Stimulated activated CD4-positive, alpha-beta T cell treated with anti-CD3 and anti-CD28 coated beads, Interleukin-1b, Interleukin-23, amount 100 ng/mL, for 24 hours (primary cell): ENCODE results near the gene IL6R.
"Not testable (repeated sequence)": the region's sequence is repeated elsewhere in the genome, so short reads cannot be mapped to it uniquely, and the experiment has no call there.

Experiments
- DNase-seq, 4 experiments: peaks; one replicate each; pipeline ENCODE4 v3.0.0-alpha.2; 2020; ENCODE audit warnings: low read depth in 4 of 4, low spot score in 1 of 4

IL6R gene

DNA sequence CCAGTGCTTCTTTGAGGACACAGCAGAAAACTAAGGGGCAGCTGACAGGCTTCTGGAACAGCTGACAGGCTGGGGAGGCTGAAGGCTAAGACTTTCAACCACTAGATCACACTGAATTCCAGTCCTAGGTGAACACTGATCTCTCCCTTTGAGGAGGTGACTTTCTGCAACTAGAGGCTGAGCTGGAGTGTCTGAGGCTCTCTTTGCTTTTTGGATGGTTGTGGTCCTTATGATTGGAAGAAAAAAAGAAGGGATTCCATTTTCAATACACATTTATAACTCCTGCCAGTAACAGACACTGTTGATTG lies 1.4 kb downstream of the IL6R start:
- no peak for DNase-seq

DNA sequence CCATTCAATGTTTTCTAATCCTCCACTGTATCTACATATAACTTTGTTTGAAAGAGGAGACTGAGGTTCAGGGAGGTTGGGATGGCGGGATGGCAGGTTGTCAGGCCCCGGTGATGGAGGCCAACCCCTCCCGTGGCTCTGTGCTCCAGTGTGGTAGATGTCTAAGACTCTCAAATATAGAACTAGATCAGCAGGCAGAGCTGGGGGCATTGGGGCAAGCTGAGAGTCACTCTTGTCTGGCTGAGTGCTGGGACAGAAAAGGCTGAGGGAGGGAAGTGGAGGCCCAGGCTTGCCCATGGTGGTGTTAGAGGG lies 1.7 kb downstream of the IL6R start:
- no peak for DNase-seq

DNA sequence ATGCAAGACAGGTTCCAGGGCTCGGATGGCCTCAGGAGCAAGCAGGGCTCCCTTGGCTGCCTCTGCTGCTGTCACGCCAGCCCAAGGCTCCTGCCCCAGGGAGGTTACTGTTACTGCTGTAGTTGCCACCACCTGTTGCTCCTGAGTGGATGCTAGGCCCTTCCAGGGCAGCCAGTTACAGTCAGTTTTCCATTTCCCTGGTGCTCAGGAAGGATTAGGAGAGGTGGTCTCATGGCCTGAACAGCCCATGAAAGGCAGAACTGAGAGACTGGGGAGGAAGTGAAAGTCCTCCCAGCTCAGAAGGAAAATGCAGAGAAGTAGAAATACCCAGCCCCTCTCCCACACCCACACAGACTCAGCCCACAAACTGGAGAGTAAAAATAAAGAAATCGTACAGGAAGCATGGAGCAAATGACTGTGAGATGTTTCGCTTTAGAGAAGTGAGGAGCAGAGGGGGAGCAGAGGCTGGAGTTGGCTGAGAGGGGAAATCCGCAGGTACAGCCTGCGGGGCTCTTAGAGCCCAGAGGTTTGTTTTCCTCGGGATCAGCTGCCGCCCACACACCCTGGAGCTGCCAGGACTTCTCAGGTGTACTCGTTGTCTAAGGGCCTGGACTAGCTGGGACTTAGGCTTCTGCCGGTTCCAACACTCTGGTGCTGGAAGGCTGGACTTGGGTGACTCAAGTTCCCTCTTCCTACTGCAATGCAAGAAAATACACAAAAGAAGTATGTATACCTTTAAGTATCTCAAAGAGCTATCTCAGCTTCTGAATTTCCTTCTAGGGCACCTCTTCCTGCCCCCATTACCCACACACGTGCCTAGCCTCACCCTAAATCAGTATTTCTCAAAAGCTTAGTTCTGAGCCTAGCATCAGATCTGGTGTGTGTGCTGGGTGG lies 2.3 kb downstream of the IL6R start:
- peak in 2 of 4 experiments; percentile 43 to 63 for DNase-seq

DNA sequence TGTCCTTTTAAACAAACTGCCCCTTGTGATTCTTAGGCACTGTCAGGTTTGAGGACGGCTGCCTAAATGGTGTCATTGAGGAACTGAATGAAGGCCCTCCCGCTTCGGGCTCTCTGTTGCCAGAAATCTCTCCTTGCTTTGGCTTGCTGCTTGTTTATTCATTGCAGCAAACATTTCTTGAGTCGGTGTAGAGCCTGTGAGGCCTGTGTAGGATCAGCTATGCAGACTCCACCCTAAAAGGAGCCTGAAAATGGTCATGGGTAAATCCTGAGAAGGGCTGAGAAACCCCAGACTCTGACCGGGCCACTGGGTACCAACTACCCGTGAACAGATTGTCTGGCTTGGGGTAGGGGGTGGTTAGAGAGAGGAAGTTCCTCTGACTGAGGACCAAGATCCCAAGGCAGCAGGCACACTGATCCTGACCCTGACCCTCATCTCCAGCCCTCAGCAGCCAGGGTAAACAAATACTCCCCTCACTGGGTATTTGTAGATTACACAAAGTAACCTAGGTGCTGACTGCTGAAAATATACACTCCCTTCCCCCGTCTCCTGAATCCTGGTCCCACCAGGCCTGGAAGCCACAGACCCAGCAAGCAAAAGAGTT lies 3.1 kb downstream of the IL6R start:
- DNase-seq, result no peak

DNA sequence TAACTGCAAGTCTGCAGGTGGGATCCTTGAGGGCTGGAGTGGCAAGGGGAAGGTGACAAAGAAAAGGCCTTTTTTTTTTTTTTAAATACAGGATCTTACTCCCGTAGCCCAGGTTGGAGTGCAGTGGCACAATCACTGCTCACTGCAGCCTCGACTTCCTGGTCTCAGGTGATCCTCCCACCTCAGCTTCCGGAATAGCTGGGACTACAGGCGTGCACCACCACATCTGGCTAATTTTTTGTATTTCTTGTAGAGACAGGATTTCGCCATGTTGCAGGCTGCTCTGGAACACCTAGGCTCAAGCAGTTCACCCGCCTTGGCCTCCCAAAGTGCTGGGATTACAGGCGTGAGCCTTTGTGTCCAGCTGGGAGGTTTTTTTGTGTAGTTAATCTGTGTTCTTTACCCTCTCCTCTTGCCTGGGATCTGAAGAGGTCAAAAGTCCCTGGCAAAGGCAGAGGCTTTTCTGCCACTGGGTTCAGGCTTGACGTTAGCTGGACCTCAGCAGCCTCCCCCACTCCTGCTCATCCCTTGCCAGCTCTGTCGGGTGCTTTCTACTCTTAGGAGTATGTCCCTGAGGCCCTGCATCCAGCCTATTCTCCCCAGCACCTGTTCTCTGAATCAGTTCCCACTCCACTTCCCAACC lies 5.2 kb downstream of the IL6R start:
- no peak for DNase-seq

DNA sequence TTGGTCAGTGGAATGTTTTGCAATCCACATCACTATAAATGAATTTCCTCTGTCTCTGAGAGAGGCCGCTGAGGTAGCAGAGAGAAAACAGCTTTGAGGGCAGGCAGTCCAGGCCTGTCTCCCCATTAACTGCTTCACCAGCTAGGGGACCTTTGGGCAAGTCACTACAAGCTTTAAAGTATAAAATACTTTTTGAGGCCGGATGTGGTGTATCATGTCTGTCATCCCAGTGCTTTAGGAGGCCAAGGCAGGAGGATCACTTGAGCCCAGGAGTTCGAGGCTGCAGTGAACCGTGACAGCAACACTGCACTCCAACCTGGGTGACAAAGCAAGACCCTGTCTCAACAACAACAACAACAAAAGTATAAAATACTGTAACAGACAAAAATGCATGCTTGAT lies 6.4 kb downstream of the IL6R start:
- DNase-seq, result no peak

DNA sequence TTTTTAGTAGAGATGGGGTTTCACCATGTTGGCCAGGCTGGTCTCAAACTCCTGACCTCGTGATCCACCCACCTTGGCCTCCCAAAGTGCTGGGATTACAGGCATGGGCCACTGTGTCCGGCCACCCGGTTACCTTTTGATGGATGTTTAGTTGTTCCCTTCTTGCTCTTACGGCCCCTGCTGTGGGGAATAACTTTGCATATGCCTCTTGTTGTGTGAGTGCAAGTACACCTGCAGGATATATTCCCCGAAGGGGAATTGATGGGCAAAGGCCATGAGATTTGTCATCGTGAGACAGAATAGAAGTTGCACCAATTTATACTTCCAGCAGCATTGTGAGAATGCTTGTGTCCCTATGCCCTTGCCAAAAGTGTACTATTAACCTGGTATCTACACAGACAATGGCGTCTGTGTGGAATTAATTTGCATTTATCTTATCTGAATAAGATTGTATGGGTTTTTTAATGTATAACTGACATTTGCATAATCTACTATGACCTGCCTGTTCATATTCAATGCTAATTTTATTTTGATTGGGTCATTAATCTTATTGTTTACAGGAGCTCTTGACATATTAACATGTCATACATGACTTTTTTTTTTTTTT lies 8.1 kb downstream of the IL6R start:
- no peak for DNase-seq

DNA sequence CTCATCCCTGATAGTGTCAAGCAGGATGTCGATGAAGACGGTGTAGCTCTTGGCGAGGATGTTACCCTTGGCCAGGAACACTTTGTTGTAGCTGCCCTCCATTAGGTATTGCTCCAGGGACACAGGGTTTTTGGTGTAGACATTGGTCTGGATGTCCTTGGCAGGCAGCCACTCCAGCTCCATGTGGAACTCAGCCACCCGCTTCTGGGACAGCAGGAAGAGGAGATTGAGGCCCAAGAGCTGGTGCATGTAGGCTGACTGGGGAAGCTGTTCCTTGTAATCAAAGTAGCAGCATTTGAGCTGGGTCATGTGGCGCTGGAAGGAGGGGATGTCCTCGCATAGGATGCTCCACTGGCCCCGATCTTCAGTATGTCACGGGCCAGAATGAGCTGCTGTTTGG lies 9.5 kb downstream of the IL6R start:
- DNase-seq, result no peak

DNA sequence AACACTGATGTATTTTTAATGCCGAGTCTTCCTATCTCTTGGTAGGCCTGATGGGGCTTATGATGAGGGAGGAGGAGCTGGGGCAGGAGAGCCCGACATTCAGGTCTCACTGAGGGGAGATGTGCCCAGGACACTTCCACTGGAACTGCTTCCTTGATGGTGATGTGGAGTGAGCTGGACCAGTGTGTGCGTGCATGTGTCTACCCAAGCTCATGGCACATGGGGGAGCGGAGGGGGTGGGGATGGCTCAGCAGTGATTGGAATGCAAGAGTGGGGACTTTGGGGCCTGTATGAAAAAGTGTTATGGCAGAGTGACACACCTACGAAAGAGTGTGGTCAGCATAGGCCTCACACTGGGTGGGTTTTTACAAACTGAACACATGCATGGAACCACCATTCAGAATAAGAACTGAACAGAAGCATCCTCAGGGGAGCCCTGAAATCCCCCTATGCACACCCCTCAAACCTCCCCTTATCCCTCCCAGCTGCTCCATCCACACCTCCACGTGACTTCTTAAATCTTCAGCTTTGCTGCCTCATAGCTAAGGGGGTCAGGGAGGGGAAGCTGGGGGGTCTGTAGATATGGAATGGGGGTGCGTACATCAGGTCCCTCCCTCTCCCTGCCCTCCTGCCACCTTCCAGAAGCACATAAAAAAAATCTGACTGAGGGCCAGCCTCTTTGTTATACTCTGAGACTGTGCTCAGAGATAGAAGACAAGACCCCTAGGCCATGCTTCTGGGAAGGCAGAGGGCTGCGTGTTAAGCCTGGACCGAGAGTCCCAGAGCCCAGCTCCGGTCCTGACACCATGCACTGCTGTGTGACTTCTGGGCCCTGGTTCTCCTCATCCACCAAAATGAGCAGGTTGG lies 11.6 kb downstream of the IL6R start:
- no peak for DNase-seq

DNA sequence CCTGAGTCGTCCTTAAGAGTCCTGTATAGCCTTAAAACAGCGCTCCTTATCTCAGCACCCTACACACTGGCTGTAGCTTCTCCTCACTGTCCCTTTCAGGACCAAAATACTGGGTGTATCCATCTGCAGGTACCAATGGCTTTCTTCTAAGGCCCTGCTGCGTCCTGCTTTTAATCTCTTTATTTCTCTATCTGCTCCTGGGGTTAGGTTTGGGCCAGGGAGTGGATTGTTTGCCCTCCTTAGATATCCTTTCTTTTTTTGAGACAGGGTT lies 12.1 kb downstream of the IL6R start:
- DNase-seq, result no peak

DNA sequence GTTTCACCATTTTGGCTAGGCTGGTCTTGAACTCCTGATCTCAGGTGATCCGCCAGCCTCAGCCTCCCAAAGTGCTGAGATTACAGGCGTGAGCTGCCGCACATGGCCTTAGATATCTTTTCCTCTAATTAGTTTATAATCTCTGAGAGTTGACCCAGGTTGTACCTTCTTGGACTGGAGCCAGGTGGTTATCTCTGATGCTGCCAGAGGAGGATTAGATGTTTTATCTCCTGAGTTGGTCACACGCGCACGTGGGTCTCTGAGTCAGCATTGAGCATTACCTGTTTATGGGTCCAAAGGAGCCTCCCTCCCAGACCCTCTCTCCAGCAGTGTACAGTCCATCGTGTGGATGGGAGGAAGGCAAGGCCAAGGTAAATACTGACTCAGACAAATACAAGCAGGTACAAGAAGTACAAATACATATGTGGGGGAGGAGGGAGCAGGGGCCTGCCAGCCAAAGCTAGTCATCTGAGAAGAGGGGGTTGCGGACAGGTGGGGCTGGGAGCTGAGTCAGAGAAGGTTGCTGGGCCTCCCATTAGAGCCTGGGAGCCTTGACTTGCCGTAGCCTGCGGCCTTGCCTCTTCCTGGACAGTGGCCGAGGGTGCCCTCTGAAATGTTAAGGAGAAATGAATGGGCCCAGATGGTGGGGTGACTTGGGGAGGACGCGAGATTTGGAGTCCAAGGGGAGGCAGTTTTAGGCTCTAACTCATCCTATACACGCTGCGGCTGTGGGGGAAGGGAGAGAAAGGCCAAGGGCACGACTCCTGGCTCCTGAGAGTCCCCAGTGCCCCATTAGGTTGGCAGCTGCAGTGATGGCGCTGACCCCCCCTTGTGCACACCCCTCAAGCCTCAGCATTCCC lies 13.1 kb downstream of the IL6R start:
- no peak for DNase-seq

DNA sequence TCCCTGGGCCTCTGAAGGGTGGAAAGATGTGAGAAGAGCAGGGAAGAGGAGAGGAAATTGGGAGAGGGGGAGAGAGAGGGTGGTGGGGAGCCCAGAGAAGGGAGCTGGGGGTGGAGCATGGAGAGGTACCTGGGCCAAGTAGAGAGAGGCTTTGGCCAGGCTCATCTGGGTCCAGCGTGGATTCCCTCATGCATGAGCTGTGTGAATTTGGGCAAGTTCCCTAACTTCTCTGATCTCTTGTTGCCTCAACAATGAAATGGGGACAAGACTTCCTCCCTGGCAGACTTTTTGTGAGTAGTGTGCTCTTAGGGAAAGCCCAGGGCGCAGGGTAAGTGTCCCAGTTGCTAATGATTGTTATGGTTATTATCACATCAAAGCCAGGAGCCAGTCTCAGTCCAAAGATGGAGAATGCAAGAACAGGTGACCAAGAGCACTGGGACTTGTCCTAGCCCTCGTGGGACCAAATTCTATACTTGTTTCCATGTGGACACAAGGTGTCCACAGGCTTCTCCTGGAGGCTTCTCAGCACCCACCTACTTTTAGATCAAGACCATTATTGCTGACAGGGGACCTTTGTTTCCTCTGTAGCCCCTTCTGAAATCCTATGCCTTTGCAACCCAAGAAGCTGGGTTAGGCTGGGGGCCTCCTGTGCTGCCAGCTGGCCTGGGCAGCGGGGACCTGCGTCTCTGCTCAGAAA lies 13.9 kb downstream of the IL6R start:
- DNase-seq, result no peak

DNA sequence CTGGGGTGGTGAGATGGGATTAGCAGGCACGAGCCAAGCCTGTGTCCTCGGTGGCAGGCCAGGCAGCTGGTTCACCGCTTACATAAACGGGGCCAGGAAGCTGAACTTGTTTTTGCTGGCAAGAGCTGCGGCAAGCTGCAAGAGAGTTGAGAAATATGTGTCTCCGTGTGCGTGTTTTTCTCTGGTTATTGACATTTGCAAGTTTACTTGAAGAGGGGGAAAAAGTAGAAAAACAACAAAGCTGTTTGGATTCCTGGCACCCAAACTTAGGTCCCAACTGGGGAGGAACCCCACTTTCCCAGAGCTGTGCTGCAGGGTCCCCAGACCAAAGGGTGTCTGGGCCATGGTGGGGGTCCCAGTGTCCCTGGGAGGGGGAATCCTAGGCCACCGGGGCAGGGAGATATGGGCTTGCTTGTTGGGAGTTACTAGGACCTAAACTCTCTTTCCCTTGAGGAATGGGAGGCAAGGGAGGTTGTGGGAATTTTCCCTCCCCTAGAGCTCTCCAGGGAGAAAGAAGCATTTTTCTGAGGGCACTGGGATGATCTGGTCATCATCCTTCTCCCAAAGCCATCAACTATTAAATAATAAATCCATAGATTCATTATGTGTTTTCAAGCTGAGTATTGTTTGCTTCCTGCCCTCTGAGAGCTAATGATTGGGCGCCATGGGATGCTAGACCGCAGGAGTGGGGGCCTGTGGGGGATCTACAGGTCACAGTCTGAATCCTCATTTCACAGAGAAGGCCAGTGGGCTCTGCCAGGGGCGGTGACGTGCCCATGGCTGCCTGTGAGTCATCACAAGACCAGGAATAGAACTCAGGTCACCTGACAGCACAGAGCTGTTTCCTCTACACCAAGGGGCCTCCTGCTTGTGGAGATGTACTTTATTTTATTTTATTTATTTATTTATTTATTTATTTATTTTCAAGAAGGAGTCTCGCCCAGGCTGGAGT lies 14.8 kb downstream of the IL6R start:
- DNase-seq, result peak in 1 of 4 experiments; percentile 54

DNA sequence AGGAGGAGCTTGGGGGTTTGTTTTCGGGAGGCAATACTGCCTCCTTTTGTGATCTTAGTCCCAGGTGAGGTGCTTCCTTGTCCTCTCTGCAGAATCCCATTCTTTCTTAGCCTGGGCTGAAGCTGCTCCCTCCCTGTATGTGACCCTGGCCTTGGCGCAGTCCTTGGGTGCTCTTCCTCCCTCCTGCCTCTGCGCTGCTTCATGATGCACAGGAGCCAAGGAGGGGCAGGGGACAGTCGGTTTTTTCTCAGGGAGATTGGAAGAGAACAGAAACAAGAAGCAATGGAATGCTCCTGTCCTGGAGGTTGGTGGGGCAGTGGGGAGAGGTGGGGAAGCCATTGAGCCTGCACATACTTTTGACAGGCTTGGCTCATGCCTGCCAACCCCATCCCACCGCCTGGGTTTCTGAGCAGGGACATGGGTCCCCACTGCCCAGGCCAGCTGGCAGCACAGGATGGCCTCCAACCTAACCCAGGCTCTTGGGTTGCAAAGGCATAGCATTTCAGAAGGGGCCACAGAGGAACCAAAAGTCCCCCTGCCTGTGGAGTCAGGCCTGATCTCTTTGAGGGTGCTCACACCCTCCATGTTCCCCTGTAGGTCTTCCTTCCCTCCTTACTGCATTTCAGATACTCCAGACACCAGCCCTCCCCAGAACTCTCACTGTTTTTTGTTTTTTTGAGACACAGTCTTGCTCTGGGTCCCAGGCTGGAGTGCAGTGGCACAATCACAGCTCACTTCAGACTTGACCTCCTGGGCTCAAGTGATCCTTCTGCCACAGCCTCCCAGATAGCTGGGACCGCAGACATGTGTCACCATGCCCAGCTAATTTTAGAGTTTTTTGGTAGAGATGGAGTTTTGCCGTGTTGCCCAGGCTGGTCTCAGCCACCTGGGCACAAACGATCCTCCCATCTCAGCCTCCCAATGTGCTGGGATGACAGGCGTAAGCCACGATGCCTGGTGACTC lies 16.1 kb downstream of the IL6R start:
- no peak for DNase-seq

DNA sequence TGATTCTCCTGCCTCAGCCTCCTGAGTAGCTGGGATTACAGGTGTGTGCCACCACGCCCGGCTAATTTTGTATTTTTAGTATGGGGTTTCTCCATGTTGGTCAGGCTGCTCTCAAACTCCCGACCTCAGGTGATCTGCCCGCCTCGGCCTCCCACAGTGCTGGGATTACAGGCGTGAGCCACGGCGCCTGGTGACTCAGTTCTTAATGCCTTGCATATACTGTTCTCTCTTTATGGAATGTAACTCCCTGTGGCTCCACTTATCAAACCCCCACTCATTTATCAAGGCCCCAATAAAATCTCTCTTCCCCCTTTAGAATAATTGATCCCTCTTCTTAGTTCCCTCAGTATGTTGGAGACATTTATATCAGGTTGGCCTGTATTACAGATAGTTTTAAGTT lies 16.9 kb downstream of the IL6R start:
- DNase-seq, result not testable (repeated sequence)

DNA sequence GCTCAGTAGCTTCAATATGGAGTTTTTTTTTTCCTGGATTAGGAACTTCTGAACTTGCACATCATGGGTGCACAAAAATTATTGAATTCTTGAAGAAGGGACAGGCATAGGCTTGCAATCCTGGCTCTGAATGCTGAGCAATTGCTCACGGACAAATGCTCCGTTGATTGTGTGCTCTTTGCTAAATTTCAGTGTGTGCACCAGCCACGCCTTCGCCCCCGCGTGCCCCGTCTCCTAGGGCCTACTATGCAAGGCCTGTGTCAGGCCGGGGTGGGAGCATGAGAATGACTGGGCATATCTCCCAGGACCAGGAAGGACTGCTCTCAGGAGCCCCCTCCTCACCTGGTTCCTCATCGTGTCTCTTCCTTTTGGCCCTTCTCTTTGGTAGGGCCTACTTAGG lies 17.4 kb downstream of the IL6R start:
- no peak for DNase-seq

DNA sequence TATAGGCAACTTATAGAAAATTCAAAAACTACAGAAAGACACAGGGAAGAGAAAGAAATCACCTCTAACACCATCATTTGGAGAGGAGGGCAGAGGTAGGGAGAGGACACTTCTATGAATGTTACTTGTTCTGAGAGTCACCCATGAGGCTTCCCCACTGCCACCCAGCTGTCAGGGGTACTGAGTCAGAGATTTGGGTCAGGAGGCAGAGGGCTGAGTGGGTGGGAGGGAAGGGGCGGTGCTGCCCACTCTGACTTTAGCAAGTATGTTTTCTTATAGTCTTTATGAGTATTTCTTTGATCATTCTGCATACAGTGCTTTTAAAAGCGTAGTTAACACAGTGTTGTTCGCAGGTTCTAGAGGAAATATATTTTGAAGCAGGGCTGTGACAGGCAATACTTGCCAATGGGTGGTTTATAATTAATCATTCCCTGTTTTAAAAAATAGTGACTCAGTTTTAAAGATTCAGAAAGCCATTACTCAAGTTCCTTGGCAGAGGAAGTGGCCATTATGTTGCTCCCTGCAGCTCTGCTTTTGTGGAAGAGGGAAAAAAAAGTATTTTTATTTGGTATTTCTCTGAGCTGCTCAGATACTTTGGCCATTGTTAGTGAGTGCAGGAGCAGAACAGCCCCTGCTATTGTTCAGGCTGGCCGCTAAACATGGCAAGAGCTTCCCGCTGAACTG lies 18.3 kb downstream of the IL6R start:
- no peak for DNase-seq
